GM19035 (cell line): ENCODE data around the gene HNRNPC.
"Not testable (repeated sequence)": the region's sequence is repeated elsewhere in the genome, so short reads cannot be mapped to it uniquely, and the experiment has no call there.

Source experiments
- ATAC-seq: cut with Tn5 transposase; IDR thresholded peaks from one replicate; pipeline ENCODE4 v1.9.1; 2021; ENCODE audit not compliant: unreplicated experiment

HNRNPC gene

DNA sequence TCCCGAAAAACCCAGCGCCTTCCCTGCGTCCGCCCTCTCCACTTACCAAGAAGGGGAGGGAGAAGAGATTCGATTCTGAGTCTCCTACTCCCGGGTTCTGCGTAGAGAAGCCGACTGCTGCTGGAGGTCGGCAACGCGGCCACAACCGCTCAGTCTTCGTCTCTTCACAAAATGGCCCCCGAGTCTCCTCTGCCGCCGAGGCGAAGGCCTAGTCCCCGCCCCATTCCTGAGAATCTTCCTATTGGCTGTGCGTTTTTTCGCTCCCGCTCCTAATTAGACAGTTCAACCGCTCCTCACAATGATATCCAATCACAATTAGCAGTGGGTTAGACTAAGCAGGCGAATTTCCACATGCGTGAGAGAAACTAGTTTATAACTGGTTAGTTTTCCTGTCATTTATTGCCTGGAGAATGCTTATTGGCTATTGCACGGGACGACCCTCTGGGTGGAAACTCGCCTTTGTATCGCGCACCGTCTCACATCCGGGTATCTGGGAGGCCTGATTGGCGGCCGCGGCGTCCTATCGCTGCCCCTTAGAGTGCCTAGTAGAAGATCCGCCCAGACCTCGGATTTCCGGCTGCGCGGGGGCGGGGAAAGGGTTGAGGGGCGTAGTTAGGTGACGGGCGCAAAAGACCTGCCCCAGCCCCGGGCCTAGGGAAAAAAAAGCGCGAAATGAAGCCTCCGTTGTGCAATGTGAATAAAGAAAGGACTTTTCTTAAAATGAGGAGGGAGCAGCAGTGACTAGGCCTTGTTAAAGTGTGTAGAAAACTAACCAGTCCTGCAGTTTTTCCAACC is at the start of gene HNRNPC:
Gene HNRNPC, minus strand, starts transcription at position 191 of the 795 bp plus-strand sequence. CDS start 35,249 bp downstream, outside the sequence.
- peak; percentile 92 for ATAC-seq

DNA sequence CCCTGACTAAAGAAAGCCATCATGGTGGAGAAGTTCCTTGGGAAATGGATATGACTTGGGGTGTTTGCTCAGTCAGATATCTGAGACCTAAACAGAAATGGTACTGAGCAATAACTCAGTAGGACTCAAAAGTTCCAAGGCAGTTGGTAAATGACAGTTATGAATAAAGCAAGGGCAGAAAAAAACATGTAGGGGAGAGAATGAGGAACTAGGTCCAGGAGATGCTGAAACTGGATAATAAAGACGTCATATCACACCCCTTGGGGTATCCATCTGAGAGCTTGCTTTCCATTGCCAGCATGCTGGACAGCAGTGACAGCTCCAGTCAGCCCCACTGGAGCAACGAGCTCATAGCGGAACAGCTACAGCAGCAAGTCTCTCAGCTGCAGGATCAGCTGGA is 48.2 kb upstream of the HNRNPC start:
- no peak for ATAC-seq

DNA sequence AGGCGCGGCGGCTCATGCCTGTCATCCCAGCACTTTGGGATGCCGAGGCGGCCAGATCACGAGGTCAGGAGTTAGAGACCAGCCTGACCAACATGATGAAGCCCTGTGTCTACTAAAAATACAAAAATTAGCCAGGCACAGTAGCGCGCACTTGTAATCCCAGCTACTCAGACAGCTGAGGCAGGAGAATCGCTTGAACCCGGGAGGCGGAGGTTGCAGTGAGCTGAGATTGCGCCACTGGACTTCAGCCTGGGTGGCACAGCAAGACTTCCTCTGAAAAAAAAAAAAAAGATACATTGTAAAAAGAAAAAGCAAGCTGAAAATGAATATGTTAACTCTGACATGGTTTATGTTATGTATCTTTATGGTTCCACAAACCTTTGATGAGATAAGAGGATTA is 44.3 kb upstream of the HNRNPC start:
- no peak for ATAC-seq

DNA sequence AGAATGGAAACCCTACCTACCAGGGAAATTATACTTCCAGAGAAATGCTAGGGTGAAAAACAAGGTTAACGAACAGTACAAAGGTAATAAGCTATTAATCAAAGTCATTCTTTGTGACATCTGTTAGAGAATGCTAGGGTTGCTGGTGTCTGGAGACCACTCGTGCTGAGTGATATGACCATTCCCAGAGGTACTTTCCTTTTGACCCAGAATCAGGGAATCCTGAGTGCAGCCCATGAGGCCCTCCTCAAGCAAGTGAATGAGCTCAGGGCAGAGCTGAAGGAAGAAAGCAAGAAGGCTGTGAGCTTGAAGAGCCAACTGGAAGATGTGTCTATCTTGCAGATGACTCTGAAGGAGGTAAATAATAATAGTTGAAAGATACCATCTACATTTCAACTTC is 42.4 kb upstream of the HNRNPC start:
- no peak for ATAC-seq

DNA sequence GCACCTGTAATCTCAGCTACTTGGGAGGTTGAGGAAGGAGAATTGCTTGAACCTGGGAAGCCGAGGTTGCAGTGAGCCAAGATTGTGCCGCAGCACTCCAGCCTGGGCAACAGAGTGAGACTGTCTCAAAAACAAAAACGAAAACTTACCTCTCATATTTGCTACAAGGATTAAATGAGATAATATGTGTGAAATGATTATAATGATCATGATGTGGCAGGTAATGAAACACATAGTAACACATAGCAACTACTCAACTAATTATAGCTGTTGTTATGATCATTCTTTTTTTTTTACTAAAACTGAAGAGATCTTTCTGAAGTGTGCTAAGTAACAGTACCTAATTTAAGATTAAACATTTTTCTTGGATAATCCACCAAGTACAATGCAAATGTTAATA is 40.7 kb upstream of the HNRNPC start:
- no peak for ATAC-seq

DNA sequence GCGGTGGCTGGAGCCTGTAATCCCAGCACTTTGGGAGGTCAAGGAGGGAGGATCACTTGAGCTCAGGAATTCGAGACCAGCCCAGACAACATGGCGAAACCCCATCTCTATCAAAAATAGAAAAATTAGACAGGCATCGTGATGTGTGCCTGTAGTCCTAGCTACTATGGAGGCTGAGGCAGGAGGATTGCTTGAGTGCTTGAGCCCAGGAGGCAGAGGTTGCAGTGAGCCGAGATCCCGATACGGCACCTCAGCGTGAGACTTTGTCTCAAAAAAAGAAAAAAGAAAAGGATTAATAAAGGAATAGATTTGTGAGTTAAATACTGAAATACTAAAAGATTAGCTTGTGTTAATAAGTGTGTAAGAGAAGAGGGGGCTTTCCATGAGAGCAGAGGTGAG is 40.0 kb upstream of the HNRNPC start:
- no peak for ATAC-seq

DNA sequence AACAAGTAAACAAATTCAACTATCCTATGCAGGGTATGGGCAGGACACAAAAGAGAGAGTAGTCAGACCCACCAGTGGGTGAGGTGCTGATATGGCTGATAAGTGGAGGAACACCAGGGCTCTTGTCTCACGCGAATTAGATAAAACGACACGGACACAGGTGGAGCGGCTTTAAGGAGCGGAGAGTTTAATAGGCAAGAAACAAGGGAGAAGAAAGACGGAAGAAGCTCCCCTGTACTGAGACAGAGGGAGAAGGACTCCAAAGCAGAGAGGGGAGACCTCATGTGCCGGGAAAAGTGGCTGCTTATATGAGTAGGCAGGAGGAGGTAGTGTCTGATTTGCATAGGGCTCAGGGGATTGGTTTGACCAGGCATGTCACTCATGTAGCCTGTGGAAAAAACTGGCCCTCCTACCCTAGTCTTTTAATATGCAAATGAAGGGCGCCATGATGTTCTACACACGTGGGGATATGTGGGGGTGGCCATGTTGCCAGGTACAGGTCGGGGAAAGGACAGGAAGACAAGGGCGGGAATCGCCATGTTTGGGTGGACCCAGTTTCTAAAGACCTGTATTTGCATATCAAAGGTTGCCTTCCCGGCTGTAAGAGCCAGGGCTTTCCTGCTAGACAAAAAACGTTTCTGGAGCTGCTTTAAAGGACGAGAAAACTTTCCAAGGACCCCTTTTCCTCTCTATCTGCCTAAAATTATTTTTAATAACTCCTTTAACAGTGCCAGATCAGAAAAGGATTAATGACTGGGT is 39.4 kb upstream of the HNRNPC start:
- peak; percentile 78 for ATAC-seq

DNA sequence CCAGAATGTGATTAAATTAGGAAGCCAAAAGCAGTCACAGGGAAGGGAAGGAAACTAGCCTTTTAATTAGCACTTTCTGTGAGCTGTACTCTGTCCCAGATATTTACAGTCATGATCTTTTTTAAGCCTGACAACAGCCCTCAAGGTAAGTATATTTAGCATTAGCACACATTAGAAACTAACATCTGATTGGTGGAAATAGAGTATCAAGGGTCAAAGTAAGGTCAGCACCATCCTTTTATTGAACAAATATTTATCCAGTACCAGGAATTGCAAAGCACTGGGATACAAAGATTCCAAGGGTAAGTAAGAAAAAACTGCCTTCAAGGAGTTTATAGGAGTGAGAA is 38.9 kb upstream of the HNRNPC start:
- no peak for ATAC-seq

DNA sequence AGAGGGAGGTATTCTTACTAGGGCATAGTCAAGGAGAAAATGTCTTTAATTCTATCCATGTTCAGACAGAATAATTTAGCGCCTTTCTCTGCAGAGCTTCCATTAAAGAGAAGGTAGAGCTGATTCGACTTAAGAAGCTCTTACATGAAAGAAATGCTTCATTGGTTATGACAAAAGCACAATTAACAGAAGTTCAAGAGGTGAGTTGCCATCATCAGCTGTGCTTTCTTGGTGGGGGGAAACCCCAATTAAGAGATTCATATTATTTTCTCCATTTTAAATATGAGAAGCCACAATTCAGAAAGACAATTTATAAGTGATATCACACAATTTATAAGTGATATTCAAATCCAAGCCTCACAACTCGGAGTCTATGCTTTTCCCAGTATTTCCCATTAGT is 38.4 kb upstream of the HNRNPC start:
- no peak for ATAC-seq

DNA sequence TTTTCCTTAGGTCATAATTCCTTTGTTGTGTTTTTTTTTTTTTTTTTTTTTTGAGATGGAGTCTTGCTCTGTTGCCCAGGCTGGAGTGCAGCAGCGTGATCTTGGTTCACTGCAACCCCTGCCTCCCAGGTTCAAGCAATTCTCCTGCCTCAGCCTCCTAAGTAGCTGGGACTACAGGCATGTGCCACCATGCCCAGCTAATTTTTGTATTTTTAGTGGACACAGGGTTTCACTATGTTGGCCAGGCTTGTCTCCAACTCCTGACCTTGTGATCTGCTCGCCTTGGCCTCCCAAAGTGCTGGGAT is 33.5 kb upstream of the HNRNPC start:
- not testable (repeated sequence) for ATAC-seq

DNA sequence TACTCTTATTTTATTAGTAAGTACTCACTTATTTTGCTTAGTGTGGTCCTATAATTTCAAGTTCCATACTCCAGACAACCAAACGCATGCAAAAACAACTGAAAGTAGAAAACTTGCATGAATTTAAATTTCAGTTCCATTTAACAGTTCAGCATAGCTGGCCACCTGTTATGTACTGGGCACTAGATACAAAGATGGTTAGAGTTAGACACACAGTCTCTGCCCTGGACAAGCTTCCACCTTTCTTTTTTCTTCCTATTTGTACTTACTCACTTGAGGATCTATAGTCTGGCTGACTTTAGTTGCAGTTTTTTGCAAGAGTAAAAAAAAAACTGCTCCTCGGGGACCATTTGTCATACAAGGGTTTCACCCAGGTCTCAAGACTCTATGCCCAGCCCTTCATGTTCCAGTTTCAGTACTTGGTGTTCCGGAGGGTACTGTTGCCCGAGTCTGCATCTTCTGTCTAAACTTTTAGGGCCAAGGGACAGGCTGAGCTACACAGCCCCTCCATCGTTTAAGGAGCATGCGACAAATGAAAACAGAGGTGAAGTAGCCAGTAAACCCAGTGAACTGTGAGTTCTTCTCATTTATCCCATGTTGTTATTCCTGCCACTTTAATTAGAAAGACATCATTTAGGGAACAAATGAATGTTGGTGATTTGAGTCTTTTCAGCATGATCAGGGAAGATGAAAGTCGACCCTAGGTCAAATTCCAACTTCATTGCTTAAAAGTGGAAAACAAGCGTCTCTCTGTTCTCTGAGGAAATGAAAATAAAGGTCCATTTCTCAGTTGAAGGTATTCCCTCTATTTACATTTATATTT is 33.0 kb upstream of the HNRNPC start:
- ATAC-seq = no peak

DNA sequence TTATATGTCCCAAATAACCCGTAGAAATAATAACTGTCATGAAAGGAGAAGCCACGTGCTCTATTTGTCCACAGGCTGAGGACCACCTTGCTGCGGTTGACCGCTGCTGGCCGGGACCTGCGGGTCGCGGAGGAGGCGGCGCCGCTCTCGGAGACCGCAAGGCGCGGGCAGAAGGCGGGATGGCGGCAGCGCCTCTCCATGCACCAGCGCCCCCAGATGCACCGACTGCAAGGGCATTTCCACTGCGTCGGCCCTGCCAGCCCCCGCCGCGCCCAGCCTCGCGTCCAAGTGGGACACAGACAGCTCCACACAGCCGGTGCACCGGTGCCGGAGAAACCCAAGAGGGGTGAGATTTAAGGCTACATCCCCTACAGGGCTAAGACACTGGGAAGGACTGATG is 31.6 kb upstream of the HNRNPC start:
- ATAC-seq = no peak

DNA sequence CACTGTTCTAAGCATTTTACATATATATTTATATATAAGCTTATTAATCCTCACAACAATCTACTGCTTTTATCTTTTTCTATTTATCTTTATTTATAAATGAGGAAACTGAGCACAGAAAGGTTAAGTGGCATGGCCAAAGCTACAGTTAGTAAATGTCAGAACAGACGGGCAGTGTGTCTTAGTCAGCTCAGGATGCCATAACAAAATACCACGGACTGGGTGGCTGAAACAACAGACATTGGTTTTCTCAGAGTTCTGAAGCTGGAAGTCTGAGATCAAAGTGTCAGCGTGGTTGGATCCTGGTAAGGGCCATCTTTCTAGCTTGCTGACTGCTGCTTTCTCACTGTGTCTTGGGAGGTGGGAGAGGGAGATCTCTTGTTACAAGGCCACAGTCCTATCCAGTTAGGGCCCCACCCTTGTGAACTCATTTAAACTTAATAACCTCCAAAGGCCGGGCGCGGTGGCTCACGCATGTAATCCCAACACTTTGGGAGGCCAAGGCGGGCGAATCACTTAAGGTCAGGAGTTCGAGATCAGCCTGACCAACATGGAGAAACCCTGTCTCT is 30.4 kb upstream of the HNRNPC start:
- ATAC-seq = no peak

DNA sequence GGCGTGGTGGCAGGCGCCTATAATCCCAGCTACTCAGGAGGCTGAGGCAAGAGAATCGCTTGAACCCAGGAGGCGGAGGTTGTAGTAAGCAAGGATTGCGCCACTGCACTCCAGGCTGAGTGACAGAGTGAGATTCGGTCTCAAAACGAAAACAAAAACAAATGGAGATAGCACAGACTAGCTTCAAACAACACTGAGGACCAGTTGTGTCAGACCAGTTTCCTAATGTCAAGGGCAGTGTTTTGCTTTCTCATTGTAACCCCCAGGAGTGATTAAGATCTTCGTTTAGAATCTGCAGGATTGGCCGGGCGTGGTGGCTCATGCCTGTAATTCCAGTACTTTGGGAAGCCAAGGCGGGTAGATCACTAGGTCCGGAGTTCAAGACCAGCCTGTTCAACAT is 29.1 kb upstream of the HNRNPC start:
- ATAC-seq = no peak

DNA sequence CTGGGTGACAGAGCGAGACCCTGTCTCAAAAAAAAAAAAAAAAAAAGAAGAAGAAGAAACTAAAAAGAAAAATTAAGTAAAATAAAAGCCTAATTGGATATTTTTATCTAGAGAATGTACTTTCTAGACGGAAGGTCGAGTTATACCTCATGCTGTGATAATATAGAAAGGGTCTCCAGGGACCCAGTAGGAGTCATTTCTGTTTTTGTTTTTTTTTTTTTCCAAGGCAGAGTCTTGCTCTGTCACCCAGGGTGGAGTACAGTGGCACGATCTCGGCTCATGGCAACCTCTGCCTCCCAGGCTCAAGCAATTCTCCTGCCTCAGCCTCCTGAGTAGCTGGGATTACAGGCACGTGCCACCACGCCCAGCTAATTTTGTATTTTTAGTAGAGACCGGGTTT is 24.8 kb upstream of the HNRNPC start:
- ATAC-seq = not testable (repeated sequence)

DNA sequence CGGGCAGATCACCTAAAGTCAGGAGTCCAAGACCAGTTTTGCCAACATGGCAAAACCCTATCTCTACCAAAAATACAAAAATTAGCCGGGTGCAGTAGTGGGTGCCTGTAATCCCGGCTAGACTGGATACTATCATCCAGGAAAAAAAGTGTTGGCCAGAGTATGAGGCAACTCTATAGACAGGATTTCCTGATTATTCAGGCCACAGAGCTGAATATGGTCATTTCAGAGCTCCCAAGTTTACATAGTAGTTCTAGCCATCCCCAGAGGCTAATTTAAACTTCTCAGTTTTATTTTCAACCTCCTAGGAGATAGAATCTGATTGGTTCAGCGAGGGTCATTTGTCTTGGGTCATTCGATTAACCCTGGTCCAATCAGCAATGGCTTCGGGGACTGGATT is 17.9 kb upstream of the HNRNPC start:
- no peak for ATAC-seq

DNA sequence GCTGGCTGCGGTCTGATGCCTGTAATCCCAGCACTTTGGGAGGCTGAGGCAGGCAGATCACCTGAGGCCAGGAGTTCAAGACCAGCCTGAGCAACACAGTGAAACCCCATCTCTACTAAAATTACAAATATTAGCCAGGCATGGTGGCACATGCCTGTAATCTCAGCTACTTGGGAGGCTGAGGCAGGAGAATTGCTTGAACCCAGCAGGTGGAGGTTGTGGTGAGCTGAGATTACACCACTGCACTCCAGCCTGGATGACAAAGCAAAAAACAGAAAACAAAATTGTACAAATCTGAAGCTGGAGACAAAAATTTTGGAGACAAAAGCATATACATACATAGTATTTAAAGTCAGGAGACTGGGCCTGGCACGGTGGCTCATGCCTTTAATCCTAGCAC is 17.3 kb upstream of the HNRNPC start:
- ATAC-seq = not testable (repeated sequence)

DNA sequence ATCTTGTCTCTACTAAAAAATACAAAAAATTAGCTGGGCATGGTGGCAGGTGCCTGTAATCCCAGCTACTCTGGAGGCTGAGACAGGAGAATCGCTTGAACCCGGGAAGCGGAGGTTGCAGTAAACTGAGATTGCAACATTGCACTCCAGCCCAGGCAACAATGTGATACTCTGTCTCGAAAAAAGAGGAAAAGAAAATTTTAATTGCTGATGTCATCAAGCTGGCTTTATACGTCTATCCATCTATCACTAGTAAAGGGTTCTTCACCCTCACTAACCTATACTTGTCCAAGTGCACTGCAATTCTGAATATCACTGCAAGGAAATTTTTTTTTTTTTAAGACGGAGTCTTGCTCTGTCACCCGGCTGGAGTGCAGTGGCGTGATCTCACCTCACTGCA is 12.7 kb upstream of the HNRNPC start:
- not testable (repeated sequence) for ATAC-seq

DNA sequence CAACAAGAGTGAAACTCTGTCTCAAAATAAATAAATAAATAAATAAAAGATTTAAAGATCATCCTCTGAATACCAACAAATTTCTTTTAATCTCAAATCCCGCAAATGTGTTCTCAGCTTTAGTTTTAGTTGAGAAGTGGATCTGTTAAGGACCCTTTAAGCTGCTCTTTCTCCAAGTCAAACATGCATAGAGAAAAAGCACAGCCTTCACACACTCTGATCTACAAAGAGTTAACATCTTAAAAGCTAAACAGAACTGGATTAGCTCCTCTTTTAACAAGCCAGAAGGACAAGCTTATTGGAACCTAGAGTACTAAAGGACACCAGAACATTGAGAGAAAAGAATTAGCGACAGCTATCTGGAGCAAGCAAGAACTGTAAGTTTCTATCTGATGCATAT is 10.5 kb upstream of the HNRNPC start, which contains the start of gene RPGRIP1:
Gene RPGRIP1, plus strand, starts transcription at position 301 of the 400 bp plus-strand sequence. CDS start 7,894 bp downstream, outside the sequence.
- no peak for ATAC-seq

DNA sequence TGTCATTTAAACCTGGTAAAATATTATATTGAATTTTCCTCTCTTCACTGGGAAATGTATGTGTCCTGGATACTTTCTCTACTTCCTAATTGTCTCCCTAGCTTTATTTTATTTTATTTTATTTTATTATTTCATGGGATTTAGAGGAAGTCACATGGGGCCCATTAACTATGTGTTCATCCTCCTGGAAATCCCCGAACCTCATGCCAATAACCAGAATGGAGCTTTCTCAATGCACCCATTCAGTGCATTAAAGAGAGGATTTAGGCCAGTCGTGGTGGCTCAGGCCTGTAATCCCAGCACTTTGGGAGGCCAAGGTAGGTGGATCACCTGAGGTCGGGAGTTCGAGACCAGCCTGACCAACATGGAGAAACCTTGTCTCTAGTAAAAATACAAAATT is 9.4 kb upstream of the HNRNPC start:
- ATAC-seq = no peak

DNA sequence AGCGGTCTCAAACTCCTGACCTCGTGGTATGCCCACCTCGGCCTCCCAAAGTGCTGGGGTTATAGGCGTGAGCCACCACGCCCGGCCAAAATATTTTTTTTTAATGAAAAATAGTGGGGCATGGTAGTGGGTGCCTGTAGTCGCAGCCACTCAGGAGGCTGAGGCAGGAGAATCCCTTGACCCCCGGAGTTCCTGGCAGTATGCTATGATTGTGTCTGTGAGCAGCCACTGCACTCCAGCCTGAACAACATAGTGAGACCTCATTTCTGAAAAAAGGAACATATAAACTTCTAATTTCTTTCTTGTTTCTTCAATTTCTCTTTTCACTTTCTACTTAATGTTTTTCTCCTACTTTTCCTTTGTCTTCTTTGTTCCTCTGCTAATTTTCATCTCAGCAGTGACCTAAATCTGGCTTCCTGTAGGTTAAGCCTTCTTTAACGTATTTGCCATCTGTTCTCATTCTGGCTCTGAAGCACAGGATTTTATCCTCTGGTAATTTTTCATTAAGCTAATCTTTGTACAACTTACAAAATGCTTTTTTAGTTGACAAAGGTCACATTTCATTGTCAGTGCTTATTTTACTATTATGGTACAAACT is 6.1 kb upstream of the HNRNPC start:
- ATAC-seq = no peak
